NOMO-1 treated with DMSO at 0.1 percent for 48 hours (cell line): ENCODE data around the gene A4GALT.

Source experiments
- DNase-seq: peaks from one replicate; lab custom pipeline; 2025; ENCODE audit not compliant: unreplicated experiment; lab: John Stamatoyannopoulos, UW

Gene A4GALT

GRCh38 chr22:42702675-42703074, 18.0 kb downstream of the A4GALT start:
- DNase-seq: no peak

DNA sequence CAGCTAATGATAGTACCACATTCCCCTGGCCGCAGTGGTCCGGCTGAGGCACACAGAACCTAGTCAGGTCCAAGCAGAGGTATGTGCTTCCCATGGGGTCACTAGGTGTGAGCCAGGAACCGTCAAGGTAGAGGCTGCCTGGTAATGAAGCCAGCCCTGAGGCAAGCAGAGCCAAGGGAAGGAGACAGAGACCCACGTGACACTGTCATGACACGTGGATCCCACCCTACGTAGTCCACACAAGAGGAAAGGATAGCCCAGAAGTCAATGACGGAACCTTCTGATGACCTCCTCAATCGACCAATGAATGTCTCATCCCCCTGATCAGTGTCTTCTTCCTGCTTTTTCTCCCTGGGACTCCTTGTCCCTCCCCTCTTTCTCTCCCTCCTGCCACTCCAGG, 19.0 kb downstream of the A4GALT start:
- DNase-seq: no peak

- no peak for DNase-seq
Observed at GRCh38 chr22:42700901-42701300, 19.8 kb downstream of the A4GALT start.

- DNase-seq: no peak
Observed at GRCh38 chr22:42700355-42700754, 20.3 kb downstream of the A4GALT start.

DNA sequence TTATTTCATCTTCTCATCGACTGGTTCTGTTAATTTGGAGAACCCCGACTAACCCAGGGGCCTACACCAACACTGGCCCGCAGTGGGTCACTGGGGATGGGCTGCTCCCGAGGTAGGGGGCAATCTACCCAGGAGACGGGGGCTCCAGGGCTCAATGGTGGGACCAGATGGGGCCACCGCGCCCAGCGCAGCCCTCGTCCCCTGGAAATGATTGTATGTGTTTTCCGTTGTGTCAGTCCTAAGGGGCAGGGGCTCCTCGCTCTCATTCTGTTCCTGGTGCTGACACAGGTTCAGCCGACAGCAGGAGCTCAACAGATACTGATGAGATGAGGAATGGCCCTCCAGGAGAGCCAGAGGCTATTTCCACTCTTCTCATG, 20.7 kb downstream of the A4GALT start:
- DNase-seq: no peak

- no peak for DNase-seq
Observed at GRCh38 chr22:42699281-42699975, 21.2 kb downstream of the A4GALT start.

DNA sequence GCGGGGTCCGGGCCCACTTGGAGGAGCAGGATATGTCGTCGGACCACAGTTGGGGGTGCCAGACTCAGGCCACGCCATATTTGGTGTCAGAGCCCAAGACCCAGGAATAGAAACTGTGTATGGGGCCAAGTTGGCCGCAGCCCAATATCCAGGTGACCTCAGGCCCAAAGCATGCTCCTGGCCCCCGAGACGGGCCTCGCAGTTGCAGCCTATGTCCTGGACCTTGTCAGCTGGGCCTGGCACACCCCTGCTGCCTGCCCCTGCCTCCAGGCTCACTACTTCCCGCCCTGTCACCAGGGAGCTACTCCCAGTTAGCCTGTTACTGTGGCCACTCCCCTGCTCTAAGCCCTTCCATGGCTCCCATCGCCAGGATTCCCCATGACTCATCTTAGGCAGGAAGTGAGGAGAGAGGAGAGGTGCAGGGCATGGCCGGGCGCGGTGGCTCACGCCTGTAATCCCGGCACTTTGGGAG, 23.1 kb downstream of the A4GALT start:
- DNase-seq: no peak

GRCh38 chr22:42696331-42696967, 24.2 kb downstream of the A4GALT start:
- no peak for DNase-seq

DNA sequence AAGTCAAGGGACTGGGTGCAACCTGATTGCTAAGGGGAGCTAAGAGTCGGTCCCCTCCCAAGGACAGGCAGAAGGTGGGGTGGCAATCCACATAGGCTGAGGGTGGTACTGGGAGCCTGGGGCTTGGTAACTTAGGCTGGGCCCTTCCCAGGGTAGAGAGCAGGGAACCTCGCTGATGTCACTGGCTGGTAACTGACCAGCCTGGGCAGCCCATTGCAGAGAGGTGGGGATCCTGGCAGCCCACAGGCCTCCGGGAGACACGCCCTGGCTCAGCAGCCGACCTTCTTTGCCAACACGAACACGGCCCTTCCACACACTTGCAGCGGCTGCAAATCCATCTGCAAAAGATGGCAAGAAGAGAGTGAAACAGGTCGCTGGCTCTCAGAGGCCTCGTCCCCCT, 25.4 kb downstream of the A4GALT start:
- DNase-seq: no peak

- no peak for DNase-seq
Observed at GRCh38 chr22:42693763-42694683, 26.6 kb downstream of the A4GALT start.

DNA sequence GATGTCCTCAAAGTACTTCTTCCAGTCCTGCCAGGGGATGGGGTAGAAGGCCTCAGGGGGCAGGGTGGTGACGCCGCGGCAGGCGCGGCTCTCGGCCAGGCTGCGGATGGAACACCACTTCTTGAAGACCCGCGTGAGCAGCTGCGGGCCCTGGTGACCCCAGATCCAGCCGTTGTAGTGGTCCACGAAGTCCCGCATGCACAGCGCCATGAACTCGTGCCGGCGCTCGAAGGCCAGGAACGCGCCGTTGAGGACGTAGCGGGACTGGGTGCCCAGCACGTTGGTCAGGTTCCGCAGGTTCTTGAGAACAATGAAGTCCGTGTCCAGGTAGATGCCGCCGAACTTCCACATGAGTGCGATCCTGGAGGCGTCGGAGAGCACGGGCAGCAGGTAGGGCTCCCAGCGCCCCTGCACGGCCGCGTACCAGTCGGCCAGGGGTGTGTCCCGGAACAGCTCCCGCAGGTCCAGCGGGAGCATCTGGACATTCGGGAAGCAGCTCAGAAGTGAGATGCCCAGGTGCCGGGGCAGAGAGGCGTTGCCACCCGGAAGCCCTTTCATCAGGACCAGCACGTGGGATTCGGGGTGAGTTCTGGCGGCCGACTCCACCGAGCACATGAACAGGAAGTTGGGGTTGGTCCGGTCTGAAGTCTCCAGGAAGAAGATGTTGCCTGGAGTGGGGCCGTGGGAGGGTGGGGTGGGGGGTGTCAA, 27.5 kb downstream of the A4GALT start:
- DNase-seq: no peak

GRCh38 chr22:42692239-42693054, 28.2 kb downstream of the A4GALT start:
- DNase-seq: no peak

- DNase-seq: no peak
Observed at GRCh38 chr22:42691440-42691839, 29.2 kb downstream of the A4GALT start.

DNA sequence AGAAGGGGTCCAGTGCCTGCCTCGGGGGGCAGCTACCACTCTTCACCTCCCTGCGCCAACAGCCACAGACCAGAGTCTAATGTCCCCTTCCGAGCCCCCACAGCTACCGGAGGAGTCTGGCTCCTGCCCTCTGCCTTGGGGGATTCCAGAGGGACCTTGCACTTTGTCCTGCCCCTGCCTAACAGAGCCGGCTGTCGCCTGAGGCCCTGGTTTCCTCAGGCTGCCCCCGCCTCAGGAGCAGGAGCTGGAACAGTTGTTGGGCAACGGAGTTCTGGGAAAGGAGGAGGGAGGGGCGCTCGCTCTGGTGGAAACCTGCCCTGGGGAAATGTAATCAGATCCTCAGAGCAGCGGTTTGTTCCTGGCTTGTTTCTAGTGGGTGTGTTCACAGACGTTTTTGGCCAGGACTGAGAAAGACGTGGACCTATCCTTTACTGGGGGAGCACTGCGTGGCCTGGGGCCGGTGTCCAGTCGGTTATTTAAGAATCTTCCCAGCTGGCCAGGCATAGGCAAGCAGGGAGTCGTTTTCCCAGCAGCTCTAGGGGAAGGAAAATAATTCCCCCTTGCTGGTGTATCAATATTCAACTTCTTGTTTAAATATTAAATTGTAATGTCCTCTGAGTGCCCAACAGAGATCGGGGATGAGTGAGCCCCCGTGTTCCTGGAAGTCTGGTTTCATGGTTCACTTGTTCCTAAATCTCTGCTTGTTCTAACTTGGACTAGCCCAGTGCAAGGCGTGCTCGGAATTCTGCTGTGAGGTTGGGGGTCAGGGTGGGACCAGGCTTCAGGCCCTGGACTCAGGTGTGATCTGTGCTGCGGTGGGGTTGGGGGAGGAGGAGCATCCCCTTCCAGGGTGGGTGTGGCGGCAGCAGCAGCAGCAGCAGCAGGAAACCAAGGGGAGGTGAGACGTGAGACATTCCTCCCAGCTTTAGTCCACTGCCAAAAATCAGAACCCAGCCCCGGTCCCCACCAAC, 32.1 kb downstream of the A4GALT start:
- no peak for DNase-seq

GRCh38 chr22:42686756-42687491, 33.7 kb downstream of the A4GALT start:
- no peak for DNase-seq

GRCh38 chr22:42685941-42686653, 34.6 kb downstream of the A4GALT start:
- no peak for DNase-seq

- DNase-seq: no peak
Observed at GRCh38 chr22:42684462-42685195, 36.0 kb downstream of the A4GALT start.
